ENCODE measurements around the gene DIPK1B.

Gene DIPK1B

DNA sequence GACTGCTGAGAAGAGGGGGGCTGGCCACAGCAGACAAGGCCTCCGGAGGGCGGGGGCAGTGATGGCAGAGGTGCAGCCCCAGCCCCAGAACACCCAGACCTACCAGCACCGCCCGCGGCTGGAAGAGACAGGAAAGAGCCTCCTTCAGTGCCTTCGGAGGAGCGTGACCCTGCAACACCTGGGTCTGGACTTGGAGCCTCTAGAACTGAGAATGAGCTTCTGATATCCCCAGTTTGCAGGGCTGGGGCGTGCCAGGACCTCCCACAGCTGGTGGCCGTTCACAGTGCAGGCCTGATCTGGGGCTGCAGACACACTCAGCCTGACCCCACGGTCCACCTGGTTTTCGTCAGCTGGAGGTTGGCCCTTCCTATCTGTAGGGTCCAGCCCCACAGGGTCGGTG, 21.2 kb downstream of the DIPK1B start:
- DNase-seq (ENCODE audit: extremely low read depth, insufficient read length): no peak
- TF ChIP-seq, protein P1, sequence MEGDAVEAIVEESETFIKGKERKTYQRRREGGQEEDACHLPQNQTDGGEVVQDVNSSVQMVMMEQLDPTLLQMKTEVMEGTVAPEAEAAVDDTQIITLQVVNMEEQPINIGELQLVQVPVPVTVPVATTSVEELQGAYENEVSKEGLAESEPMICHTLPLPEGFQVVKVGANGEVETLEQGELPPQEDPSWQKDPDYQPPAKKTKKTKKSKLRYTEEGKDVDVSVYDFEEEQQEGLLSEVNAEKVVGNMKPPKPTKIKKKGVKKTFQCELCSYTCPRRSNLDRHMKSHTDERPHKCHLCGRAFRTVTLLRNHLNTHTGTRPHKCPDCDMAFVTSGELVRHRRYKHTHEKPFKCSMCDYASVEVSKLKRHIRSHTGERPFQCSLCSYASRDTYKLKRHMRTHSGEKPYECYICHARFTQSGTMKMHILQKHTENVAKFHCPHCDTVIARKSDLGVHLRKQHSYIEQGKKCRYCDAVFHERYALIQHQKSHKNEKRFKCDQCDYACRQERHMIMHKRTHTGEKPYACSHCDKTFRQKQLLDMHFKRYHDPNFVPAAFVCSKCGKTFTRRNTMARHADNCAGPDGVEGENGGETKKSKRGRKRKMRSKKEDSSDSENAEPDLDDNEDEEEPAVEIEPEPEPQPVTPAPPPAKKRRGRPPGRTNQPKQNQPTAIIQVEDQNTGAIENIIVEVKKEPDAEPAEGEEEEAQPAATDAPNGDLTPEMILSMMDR (IDR thresholded peaks at IDR 0.05; ENCODE audit: insufficient read depth, low read length, poor library complexity, severe bottlenecking): no peak
- H3K4me3 ChIP-seq (replicated peaks; ENCODE audit: low read depth, low read length): no peak overlapping the region
- no peaks in the 10 kb centered on the region for H3K36me3 ChIP-seq (ENCODE audit: control insufficient read depth, insufficient read depth, low read length)
- no peaks in the 10 kb centered on the region; the same call in 1 of the 2 replicates for H3K27me3 ChIP-seq (replicated peaks; ENCODE audit: control insufficient read depth, insufficient read depth, low read length)

DNA sequence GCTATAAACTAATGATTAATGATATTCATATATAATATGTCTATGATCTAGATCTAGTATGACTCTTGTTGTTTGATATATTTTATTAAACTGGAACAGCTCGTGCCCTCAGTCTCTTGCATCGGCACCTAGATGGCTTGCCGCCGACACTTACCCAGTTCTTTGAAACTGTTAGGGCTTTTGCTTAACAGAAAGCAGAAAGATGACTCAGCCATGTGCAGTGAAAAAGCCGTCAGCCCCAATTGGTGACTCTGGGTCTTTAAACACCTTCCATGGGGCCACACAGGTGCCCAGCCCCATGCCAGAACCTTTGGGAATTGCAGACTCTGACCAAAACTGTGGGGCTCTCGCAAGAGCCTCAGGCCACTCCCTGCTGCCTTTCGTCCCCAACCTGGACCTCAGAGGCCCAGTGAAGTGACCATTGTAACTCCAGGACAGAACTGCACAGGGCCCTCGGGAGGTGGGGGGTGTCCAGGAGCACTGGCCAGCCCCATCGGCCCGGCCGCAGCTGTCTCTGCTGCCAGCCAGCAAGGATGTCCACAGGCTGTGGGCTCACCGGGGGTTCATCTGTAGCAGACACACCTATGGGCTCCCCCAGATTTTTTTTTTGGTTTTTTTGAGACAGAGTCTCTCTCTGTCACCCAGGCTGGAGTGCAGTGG, 22.6 kb downstream of the DIPK1B start:
- Histone ChIP-seq H3K36me3 (ENCODE audit: control insufficient read depth, insufficient read depth, low read length) (no peaks in the 10 kb centered on the region), H3K27me3 (replicated peaks; ENCODE audit: control insufficient read depth, insufficient read depth, low read length) (no peaks in the 10 kb centered on the region), H3K4me3 (replicated peaks; ENCODE audit: low read depth, low read length) (no peak overlapping the region)
- no peak for DNase-seq (ENCODE audit: extremely low read depth, insufficient read length)
- TF ChIP-seq, protein P1 (IDR thresholded peaks at IDR 0.05; ENCODE audit: insufficient read depth, low read length, poor library complexity, severe bottlenecking): no peak

DNA sequence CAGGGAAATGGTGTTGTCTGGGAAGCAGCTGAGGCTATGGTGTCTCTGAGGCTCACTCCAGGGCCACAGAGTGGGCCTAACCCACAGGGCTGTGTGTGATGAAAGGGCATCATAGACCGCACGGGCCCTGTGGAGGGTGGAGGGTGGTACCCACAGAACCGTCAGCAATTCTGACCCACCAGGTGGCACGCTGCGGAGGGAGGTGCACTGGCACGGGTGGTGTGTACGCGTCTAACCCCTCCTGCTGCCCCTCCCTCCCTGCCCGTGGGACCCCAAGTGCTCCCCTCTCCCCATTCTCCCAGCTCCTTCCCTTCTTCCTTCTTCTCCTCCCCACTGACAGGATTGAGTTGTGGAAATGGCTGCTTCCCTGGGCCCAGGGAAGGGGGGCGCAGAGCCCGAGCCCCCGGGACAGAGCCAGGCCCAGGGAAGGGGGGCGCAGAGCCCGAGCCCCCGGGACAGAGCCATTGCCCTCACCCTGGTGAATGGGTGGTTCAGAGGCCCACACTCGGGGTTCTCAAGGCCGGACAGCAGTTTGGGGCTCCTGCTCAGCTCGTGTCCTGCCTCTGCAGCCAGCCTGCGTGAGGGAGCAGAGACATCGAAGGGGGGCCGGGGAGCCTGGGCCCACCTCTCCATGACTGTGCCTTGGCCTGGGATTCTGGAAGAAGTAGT, 23.6 kb downstream of the DIPK1B start:
- no peak for DNase-seq (ENCODE audit: extremely low read depth, insufficient read length)
- Histone ChIP-seq H3K27me3 (replicated peaks; ENCODE audit: control insufficient read depth, insufficient read depth, low read length) (no peaks in the 10 kb centered on the region), H3K36me3 (ENCODE audit: control insufficient read depth, insufficient read depth, low read length) (no peaks in the 10 kb centered on the region), H3K4me3 (replicated peaks; ENCODE audit: low read depth, low read length) (no peak overlapping the region)
- TF ChIP-seq, protein P1 (IDR thresholded peaks at IDR 0.05; ENCODE audit: insufficient read depth, low read length, poor library complexity, severe bottlenecking): no peak

DNA sequence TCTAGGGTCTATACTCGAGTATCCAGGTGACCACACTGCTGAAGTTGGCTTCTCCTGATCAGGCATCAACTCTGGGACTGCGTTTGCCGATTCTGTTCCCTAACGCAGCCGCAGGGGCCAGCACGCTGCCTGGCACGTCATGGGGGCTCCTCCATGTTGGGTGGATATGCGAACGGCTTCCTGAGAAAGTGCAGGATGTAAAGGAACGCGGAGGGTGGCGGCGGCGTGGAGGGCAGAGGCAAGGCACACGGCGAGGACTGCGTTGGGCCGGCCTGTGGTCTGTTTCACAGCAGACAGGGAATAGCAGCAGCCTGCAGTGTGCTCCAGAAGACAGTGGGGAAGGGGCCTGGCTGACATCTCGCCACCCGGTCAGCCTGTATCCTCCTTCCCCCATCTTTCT, 26.6 kb downstream of the DIPK1B start:
- TF ChIP-seq, protein P1 (IDR thresholded peaks at IDR 0.05; ENCODE audit: insufficient read depth, low read length, poor library complexity, severe bottlenecking): no peak

DNA sequence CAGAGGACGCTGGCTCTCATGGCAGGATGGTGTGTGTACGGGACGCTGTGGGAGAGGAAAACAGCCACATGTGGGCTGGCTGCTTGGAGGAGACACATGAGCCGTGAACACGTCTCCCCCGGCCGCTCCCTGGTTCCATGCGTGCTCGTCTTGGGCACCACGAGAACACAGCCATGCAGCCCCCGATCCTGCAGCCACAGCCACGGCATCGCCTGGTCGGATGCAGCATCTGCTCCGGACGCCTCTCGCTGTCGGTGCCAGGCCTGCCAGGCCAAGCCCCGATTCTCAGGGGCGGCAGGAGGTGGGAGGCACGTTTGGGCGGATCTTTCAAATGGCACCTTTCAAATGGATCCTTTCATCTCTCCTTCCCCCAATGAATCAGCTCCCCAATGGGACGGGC, 27.1 kb downstream of the DIPK1B start:
- H3K4me3 ChIP-seq (replicated peaks; ENCODE audit: low read depth, low read length): no peak overlapping the region
- DNase-seq (ENCODE audit: extremely low read depth, insufficient read length): no peak
- H3K27me3 ChIP-seq (replicated peaks; ENCODE audit: control insufficient read depth, insufficient read depth, low read length): no peaks in the 10 kb centered on the region; the same call in 1 of the 2 replicates
- TF ChIP-seq, protein P1 (IDR thresholded peaks at IDR 0.05; ENCODE audit: insufficient read depth, low read length, poor library complexity, severe bottlenecking): no peak
- no peaks in the 10 kb centered on the region for H3K36me3 ChIP-seq (ENCODE audit: control insufficient read depth, insufficient read depth, low read length)

More for the DNA sequence above, 26.6 kb downstream of the DIPK1B start:
- no peak for DNase-seq (ENCODE audit: extremely low read depth, insufficient read length)
- Histone ChIP-seq H3K27me3 (replicated peaks; ENCODE audit: control insufficient read depth, insufficient read depth, low read length) (no peaks in the 10 kb centered on the region; the same call in 1 of the 2 replicates), H3K36me3 (ENCODE audit: control insufficient read depth, insufficient read depth, low read length) (no peaks in the 10 kb centered on the region), H3K4me3 (replicated peaks; ENCODE audit: low read depth, low read length) (no peak overlapping the region)
